Lung (tissue), 12 donors: ENCODE measurements around the gene ATP11A. TPM values are rescaled to one million over a fixed set of nuclear protein-coding genes. Genes with fewer than 3 reads are reported as not detected.
A peak's percentile ranks its signal among the peaks of the same experiment; 100 is the strongest.

Experiments used
- ATAC-seq: fragments of 200-7000 bp; cut with Tn5 transposase; one replicate; pipeline ENCODE4 v1.9.1; 2020; ENCODE audit warnings: moderate number of reproducible peaks; ENCODE audit not compliant: insufficient read depth, low FRiP score
- DNase-seq, 3 donors: peaks; one replicate each; pipeline ENCODE4 v3.0.0-alpha.2; 2013 to 2017
- H3K27ac ChIP-seq, 2 donors: one replicate each; pipeline ENCODE4 v1.5.1; 2013; ENCODE audit warnings: mild to moderate bottlenecking in 2 of 2, moderate library complexity in 2 of 2, control low read depth in 1 of 2, inconsistent platforms in 1 of 2, low read depth in 1 of 2, low read length in 1 of 2
- H3K27me3 ChIP-seq, 3 donors: one replicate each; pipeline ENCODE4 v1.5.1; 2013; ENCODE audit warnings: low read length in 2 of 3; ENCODE audit not compliant: control insufficient read depth in 3 of 3, insufficient read depth in 3 of 3
- H3K36me3 ChIP-seq, 4 donors: one replicate each; pipeline ENCODE4 v1.5.1; 2013; ENCODE audit warnings: low read length in 4 of 4, mild to moderate bottlenecking in 1 of 4, moderate library complexity in 1 of 4; ENCODE audit not compliant: control insufficient read depth in 4 of 4, insufficient read depth in 4 of 4
- H3K4me1 ChIP-seq, 5 donors: one replicate each; pipeline ENCODE4 v1.5.1; 2013; ENCODE audit warnings: low read length in 5 of 5, mild to moderate bottlenecking in 2 of 5, moderate library complexity in 1 of 5; ENCODE audit not compliant: control insufficient read depth in 5 of 5, insufficient read depth in 5 of 5
- H3K4me3 ChIP-seq: one replicate; pipeline ENCODE4 v1.5.1; 2013; ENCODE audit warnings: mild to moderate bottlenecking, control low read depth, moderate library complexity
- H3K9ac ChIP-seq, 2 donors: one replicate each; pipeline ENCODE4 v1.5.1; 2013; ENCODE audit warnings: low read length in 2 of 2, control low read depth in 1 of 2; ENCODE audit not compliant: insufficient read depth in 1 of 2
- H3K9me3 ChIP-seq, 4 donors: one replicate each; pipeline ENCODE4 v1.5.1; 2013; ENCODE audit warnings: low read length in 3 of 4, mild to moderate bottlenecking in 1 of 4, moderate library complexity in 1 of 4; ENCODE audit not compliant: control insufficient read depth in 4 of 4, insufficient read depth in 3 of 4
- CTCF ChIP-seq: IDR thresholded peaks from 2 replicates; pipeline ENCODE4 v1.5.1; 2012; ENCODE audit warnings: mild to moderate bottlenecking; ENCODE audit errors: control extremely low read depth, extremely low read depth
- WGBS, 2 donors: extraction: QIAGEN DNeasy Blood & Tissue Kit; methylation state at CpG; one replicate each; pipeline ENCODE4 v1.1.7; 2013; 5-methylcytosine and 5-hydroxymethylcytosine counted together
- polyA plus RNA-seq, 2 donors: library from polyadenylated mRNA; stranded (reverse); fragments of 200-250 nt; gene quantifications; one replicate each; pipeline ENCODE4 v1.2.1, GENCODE V29; 2013
- total RNA-seq, 2 donors: library from RNA; depleted of rRNA in 1 of 2; stranded (reverse); fragments of >200 nt in 1 of 2; gene quantifications; one replicate each; pipeline ENCODE4 v1.2.1, GENCODE V29; 2014 to 2021
- donor health status: control.
- donor health status: control.
- donor health status: Bipolar disorder and iron deficiency.
- donor health status: healthy.
- donor health status: DM: yes; HTN: yes; CAD: no.

The ATP11A gene
- total and polyA plus RNA-seq, 4 donors, result 46.3 to 317 (median 162) TPM

GRCh38 chr13:112715715-112716460 lies 26.1 kb downstream of the ATP11A start:
- WGBS, 2 donors, result 66 to 72% methylated on average over 13 of the region's 13 CpGs
- ATAC-seq (no peak), DNase-seq (no peak)
- Histone ChIP-seq H3K9ac (peak overlapping the region in 1 of 2 donors; percentile 30), H3K36me3 (peaks cover 0 to 2% (median 0%) of the 10 kb centered on the region in 4 donors), H3K4me3 (no peak overlapping the region), H3K27ac (peak overlapping the region in 1 of 2 donors; percentile 71), H3K27me3 (no peaks in the 10 kb centered on the region), H3K9me3 (peaks cover 0 to 6% (median 2%) of the 10 kb centered on the region in 4 donors), H3K4me1 (peaks cover 10 to 31% (median 16%) of the 10 kb centered on the region in 5 donors)
- TF ChIP-seq CTCF, result no peak

DNA sequence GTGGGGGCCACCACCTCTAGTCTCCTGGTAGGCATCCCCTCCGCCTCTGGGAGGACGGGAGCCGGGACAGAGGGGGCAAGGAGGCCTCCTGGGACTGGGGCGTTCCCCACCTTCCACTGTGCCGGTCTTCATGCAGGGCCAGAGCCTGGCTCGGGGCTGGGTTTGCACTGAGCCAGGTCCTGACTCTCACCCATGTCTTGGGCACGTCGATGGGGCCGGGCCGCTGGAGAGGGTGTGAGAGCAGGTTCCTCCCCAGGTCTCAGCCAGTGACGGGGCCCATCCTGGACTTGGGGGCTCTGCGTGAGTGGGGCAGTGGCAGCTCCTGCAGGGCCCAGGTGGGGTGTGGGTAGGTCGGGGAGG lies 26.6 kb downstream of the ATP11A start:
- peak overlapping the region in 1 of 2 donors; percentile 71 for H3K27ac ChIP-seq
- peak overlapping the region in 1 of 2 donors; percentile 30 for H3K9ac ChIP-seq
- H3K9me3 ChIP-seq, result peaks cover 0 to 6% (median 2%) of the 10 kb centered on the region in 4 donors
- H3K36me3 ChIP-seq, result peaks cover 0 to 2% (median 0%) of the 10 kb centered on the region in 4 donors
- 80 to 90% methylated on average over 13 of the region's 13 CpGs for WGBS, 2 donors
- no peak for TF ChIP-seq CTCF
- peaks cover 6 to 32% (median 13%) of the 10 kb centered on the region in 5 donors for H3K4me1 ChIP-seq
- DNase-seq (no peak), ATAC-seq (no peak)
- no peak overlapping the region for H3K4me3 ChIP-seq
- H3K27me3 ChIP-seq, result no peaks in the 10 kb centered on the region

- no peak overlapping the region for H3K4me3 ChIP-seq
- TF ChIP-seq CTCF, result no peak
- 71 to 88% methylated on average over 14 of the region's 14 CpGs for WGBS, 2 donors
- peaks cover under 1 to 32% (median 11%) of the 10 kb centered on the region in 5 donors for H3K4me1 ChIP-seq
- no peak overlapping the region for H3K9ac ChIP-seq
- H3K27ac ChIP-seq, result peak overlapping the region in 1 of 2 donors; percentile 71
- ATAC-seq (peak; percentile 19), DNase-seq (peak in 2 of 3 donors; percentile 53 to 66)
- peaks cover 0 to 2% (median 0%) of the 10 kb centered on the region in 4 donors for H3K36me3 ChIP-seq
- H3K27me3 ChIP-seq, result no peaks in the 10 kb centered on the region
- peaks cover 0 to 6% (median 2%) of the 10 kb centered on the region in 4 donors for H3K9me3 ChIP-seq
Observed at GRCh38 chr13:112716841-112717520, 27.1 kb downstream of the ATP11A start.
